Epithelial cell of esophagus (primary cell): Measurements from ENCODE around the gene IFI27.

ENCODE experiments used
- DNase-seq: peaks from one replicate; pipeline ENCODE4 v3.0.0; 2010; ENCODE audit warnings: low read depth
- H3K4me3 ChIP-seq: 2 replicates; pipeline ENCODE4 v1.5.1; 2011; ENCODE audit warnings: mild to moderate bottlenecking, low read length, control low read depth
- CTCF ChIP-seq: IDR thresholded peaks from 2 replicates; pipeline ENCODE4 v1.5.1; 2011; ENCODE audit warnings: low read depth, mild to moderate bottlenecking, low read length, control low read depth, inconsistent platforms; ENCODE audit not compliant: insufficient read depth; ENCODE audit errors: missing control alignments

IFI27 gene

GRCh38 chr14:94161981-94162380 is 51.4 kb downstream of the IFI27 start:
- no peak for DNase-seq
- no peak overlapping the region for H3K4me3 ChIP-seq
- no peak for TF ChIP-seq CTCF

DNA sequence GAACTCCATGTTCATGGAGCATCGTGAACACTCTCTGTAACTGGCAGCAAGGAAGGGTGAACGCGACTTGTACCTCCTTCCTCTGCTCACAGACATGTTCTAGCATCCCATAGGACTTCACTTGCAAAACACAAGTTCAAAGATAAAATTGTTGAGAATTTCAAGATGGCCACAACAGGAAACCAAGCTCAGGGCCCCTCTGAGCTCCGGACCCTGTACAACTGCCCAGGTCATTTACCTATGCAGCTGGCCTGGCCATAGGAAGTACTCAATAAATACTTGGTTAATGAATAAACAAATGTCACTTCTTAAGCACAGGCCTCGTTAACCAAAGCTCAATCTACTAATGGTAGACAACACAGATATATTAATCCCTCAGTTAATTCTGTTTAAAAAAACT is 51.9 kb downstream of the IFI27 start:
- DNase-seq: no peak
- H3K4me3 ChIP-seq: no peak overlapping the region
- TF ChIP-seq CTCF: no peak

DNA sequence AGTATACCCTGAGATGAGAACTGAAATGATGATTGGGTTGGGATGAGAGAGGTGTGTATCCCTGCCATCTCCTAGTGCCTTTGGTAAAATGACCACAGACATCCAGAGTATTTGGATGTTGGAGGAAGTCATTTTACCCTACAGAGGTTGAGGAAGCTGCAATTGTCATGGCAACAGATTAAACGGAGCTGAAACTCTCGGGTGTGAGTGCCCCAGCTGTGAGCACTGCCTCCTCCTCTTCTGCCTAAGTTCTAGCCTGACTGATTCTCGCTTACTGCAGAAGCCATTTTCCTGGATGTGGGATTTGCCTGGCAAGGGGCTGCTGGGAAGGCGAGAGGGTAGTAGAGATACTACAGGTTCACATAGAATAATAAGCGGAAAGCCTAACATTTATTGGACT is 53.3 kb downstream of the IFI27 start:
- H3K4me3 ChIP-seq: no peak overlapping the region
- DNase-seq: no peak
- TF ChIP-seq CTCF: no peak

- DNase-seq: no peak
- no peak for TF ChIP-seq CTCF
- no peak overlapping the region for H3K4me3 ChIP-seq
Observed at GRCh38 chr14:94164685-94165431, 54.3 kb downstream of the IFI27 start.

DNA sequence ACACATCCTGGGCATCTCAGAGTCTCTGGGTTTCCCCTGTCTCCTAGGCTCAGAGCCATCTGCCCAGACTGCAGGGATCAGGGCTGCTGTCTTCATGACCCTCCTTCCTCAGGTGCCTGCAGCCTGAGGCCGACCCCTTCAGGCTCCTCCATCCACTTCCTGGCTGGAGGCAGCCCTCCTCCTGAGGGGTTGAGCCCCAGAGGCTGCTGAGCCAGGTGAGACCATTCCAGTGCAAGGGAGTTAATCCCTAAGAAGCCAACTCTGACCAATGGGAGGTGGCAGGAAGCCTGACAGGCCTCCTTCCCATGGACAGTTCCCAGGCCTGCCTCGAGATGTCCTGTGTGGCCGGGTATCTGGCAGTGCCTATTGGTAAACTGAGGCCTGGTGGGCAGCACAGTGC is 55.2 kb downstream of the IFI27 start:
- H3K4me3 ChIP-seq: no peak overlapping the region
- TF ChIP-seq CTCF: no peak
- no peak for DNase-seq
